ENCODE measurements around the gene TTLL4.

Gene TTLL4

DNA sequence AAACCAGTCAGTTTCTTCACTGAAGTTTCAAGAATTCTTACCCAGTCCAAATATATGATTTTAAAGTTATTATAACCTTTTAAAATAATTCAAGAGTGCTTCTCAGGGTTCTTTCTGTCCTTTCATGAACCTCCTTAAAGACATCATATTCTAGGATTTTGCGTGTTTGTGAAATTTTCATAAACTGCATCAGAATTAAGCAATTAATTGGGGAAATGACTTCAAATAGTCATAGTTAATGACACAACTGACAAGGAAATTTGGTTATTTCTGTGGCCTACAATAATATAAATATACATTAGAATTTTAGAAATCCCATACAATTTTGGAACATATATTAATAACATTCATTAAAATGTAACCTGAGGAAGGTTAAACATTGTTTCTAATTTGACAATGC lies 81.8 kb downstream of the TTLL4 start:
- no peak for DNase-seq

DNA sequence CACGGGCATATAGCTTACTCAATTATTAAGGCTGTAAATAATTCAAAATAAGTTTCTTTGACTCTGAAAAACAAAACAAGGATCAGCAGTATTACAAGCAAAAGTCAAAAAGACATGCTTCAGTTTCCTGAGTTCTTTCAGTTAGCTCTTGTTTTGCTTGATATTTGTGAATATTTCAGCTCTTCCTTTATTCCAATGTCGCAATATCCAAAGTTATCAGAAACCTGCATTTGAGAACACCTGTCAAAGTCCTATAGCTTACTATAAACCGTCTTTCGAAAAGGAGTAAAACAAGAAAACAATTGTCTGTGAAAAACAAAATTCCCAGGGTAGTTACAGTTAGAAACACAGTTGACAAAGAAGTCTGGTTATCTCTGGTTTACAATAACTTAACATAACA lies 86.1 kb downstream of the TTLL4 start:
- no peak for DNase-seq

DNA sequence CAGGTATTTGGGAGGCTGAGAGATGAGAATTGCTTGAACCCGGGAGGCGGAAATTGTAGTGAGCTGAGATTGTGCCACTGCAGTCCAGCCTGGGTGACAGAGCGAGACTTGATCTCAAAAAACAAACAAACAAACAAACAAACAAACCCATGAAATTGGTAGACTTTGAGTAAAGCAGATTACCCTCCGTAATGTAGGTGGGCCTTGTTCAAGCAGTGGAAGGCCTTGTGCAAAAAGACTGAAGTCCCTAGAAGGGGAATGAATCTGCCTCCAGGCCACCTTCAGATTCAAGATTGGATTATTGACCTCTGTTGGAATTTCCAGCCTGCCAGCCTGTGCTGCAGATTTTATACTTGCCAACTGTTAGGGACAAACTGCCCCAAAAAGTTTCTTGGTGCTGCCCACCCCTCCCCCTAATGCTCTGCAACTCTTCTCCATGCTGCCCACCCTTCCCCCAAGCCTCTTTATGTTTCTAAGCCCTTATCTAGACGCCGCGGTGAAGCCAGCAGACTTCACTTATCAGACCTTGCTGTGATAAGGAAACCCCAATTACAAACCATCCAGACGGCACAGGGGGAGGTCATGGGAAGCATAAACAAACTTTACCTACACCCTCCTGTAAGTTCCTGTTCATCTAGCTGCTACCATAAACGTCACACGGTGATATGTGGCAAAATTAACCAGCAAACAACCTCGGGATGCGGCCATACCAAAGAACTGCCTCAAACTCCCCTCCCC lies 88.3 kb downstream of the TTLL4 start:
- DNase-seq: no peak

DNA sequence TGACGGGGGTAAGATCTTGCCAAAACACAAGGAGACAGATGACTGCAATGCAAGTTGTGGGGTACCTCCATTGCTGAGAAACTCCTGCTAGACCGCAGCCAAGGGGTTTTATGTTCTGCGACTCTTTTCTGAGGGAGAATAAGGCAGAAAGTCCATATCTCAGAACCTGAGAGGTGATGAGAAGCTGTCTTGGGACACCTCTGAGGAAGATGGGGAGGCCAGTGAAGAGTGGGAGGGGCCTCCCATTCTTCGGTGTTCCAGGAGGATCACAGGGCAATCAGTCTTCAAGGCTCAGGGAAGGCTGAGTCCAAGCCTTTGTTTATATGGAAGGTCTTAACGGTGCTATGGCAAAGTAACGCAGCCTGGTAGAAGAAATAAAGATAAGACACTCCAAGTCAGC lies 89.4 kb downstream of the TTLL4 start:
- DNase-seq: no peak

DNA sequence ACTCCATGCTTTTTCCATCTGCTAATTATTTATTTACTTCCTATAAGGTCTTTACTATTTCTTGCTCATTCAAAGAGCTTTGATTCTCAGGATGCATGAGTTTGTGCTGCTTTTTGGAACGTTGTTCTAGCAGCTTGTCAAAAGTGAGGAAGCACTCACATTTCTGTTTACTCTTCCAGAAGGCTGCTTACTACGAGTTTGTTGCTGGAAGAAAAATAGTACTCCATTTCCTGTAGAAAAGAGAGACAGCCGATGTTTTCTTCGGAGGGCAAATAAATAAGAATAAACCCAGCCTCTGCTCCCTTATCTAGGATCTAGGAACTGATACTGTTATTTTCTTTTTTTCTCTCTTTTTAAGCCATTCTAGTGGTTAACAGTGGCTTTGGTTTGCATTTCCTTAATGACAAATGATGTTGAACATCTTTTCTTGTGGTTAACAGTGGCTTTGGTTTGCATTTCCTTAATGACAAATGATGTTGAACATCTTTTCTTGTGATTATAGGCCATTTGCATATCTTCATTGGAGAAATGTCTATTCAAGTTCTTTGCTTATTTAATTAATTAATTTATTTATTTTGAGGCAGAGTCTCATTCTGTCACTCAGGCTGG lies 91.9 kb downstream of the TTLL4 start:
- DNase-seq: no peak

DNA sequence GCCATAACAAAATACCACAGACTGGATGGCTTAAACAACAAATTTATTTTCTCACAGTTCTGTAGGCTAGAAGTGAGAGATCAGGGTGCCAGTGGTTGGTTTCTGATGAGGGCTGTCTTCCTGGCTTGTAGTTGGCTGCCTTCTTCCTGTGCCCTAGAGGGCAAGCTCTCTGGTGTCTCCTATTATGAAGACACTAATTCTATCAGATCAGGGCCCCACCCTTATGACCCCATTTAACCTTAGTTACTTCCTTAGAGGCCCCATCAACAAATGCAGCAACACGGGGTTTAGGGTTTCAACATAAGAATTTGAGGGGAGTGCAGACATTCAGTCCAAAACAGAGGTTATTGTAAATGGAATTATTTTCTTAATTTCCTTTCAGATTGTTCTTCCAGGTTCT lies 94.2 kb downstream of the TTLL4 start:
- DNase-seq: no peak

Measured in effector CD8-positive, alpha-beta T cell (primary cell).